ENCODE data around the gene GSK3B.
"Not testable (repeated sequence)": the region's sequence is repeated elsewhere in the genome, so short reads cannot be mapped to it uniquely, and the experiment has no call there.

Gene GSK3B

DNA sequence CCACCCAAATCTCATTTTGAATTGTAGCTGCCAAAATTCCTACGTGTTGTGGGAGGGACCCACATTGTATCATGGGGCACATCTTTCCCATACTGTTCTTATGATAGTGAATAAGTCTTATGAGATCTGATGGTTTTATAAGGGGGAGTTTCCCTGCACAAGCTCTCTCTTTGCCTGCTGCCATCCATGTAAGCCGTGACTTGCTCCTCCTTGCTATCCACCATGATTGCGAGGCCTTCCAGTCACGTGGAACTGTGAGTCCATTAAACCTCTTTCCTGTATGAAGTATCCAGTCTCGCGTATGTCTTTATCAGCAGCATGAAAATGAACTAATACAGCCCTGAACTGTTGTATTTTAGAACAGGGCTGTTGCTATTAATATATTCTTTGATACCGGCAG, 40.6 kb downstream of the GSK3B start:
- not testable (repeated sequence) for DNase-seq (ENCODE audit: low read depth in 2 of 2)

DNA sequence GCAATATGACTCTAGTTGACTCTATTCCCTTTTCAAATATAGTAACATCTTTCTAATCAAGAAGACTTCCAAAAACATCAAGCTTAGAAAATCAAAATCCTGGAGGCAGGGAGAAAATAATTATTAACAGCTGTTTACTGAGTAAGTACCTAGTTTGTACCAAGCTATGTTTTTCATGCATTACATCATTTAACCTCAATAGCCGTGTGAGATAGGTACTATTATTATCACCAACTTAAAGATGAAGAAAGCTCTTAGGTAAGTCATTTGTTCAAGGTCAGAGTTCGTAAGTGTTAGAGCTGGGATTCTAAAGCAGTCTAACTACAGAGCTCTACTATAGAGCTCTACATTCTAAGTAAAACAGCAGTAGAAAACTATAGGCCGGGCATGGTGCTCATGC, 41.6 kb downstream of the GSK3B start:
- no peak for DNase-seq (ENCODE audit: low read depth in 2 of 2)

DNA sequence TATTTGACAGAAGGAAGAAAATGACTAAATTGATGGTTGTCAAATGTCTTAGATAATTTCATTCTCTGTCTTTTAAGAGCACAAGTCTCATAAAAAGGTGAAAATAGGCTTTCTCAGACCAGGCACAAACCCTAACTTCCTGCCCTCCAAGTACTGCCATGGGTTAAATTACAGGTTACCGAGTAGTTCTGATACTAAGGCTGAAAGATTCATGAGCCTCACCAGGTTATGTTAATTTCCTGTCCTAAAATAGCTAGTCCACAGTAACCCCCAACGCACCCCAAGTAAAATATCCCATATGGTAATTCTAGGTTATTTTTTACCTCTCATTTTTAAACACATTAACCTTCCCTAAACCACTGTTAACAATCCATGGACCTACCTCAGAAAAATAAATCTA, 42.0 kb downstream of the GSK3B start:
- DNase-seq (ENCODE audit: low read depth in 2 of 2), result no peak

DNA sequence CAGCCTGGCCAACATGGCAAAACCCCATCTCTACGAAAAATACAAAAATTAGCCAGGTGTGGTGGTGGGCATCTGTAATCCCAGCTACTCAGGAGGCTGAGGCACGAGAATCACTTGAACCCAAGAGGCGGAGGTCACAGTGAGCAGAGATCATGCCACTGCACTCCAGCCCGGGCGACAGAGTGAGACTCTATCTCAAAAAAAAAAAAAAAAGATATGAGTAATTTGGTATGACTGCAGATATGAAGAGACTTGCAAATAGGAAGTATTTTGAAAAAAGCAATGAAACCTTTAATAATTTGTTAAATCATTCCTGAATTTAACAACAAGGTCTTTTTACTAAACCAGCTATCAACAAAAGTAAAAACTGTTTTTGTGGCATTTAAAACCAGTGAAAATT, 42.7 kb downstream of the GSK3B start:
- not testable (repeated sequence) for DNase-seq (ENCODE audit: low read depth in 2 of 2)

DNA sequence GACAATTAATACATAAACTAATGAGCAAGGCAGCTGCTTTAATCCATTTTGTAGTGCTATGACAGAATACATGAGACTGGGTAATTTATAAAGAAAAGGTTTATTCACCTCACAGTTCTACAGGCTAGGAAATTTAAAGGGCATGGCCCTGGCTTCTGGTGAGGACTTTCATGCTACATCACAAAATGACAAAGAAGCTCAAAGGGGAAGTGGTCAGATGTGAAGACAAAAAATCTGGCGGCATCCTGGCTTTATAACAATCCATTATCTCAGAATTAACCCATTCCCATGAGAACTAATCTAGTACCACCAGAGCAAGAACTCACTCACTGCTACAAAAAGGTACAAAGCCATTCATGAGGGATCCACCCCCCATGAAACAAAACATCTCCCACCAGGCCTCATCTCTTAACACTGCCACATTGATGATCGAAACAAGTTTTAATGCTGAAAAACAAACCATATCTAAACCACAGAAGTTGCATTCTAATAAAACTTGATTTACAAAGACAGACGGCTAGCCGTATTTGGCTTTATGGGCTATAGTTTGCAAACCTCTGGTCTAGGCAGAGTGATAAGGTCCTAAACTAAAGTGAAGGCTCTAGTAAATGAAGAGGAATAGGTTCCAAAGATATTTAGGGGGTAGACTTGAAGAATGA, 44.2 kb downstream of the GSK3B start:
- DNase-seq (ENCODE audit: low read depth in 2 of 2), result no peak

DNA sequence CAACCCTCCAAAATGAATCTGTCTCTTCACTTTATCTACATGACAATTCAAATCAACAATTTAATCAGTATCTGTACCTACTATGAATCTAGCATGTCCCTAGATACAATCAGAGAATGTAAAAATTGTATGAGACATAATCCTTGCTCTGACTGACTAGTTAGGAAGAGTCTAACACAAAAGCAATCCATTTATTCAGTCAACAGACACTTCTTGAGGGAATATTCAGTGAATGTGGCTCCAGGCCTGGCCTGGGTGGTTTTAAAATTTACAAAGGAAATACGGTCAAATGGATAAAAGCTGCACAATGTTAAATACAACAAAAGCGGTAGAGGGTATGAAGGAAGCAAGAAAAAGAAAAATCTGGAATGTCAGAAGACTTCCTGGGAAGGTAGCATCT, 45.2 kb downstream of the GSK3B start:
- DNase-seq (ENCODE audit: low read depth in 2 of 2), result no peak

DNA sequence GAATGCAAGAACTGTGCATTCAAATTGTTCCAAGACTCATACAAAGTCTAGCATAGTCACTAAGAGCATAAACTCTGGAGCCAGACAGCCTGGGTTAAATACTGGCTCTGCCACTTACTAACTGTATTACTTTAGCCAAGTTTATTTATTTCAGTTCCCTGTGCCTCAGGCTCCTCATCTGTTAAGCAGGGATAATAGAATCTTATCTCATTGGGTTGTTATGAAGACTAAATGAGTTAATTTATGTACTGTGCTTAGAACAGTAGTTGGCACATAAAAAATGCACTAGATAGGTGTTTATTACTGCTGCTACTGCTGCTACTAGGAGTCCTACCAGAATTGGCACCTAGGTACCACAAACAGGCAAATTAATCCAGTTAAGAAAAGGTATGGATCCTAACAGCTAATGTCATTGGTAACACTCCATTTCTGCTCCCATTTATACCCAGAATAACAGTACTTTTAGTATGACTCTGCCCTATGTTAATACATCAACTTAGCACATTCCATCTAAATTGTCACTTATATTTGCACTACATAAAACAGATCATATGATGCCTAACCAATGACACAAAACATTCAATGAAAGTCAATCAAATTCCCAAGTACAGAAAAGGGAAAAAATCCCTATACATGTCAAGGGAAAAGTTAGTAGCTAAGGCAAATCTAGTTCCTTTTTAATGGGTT, 45.7 kb downstream of the GSK3B start:
- no peak for DNase-seq (ENCODE audit: low read depth in 2 of 2)

DNA sequence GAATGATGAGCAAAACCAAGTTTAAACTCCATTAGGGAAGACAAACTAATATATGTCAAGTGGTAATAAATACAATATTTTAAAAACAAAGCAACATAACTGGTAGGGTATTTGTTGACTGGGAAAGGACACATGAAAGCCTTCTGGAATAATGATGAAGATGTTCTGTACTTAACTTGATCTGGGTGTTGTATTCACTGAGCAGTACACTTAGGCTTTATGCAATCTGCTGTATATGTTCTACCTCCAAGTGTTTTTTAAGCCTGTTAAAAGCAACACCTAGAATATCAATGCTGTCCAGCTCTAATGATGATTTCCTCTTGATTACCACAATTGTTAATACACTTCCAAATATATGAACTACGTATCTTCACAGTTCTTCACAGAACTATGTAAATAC, 46.6 kb downstream of the GSK3B start:
- no peak for DNase-seq (ENCODE audit: low read depth in 2 of 2)

DNA sequence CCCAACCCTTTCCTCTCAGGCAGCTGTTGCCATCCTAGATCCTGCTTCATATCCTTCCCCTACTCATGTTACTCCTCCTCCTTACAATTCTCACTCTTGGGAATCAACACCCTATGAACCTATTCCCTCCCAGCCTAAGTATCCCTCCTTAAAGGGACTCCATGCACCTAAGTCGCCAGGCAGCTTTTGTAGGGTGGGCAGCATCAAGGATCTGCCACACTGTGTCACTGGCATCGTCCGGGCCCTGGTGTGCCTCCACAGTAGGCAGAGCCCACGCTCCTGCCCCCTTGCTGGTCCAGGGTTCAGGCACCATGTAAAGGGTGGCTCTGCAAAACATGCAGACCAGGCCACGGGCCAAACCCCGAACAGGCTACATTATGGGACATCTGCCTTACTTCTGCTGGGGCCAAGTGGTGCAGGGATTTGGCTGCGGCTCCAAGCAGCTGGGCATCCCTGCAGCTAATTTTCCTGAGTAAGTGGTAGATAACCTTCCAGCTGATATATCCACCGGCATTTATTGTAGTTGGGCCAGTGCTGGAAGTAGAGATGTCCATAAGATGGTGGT, 53.4 kb downstream of the GSK3B start:
- DNase-seq (ENCODE audit: low read depth in 2 of 2), result no peak

DNA sequence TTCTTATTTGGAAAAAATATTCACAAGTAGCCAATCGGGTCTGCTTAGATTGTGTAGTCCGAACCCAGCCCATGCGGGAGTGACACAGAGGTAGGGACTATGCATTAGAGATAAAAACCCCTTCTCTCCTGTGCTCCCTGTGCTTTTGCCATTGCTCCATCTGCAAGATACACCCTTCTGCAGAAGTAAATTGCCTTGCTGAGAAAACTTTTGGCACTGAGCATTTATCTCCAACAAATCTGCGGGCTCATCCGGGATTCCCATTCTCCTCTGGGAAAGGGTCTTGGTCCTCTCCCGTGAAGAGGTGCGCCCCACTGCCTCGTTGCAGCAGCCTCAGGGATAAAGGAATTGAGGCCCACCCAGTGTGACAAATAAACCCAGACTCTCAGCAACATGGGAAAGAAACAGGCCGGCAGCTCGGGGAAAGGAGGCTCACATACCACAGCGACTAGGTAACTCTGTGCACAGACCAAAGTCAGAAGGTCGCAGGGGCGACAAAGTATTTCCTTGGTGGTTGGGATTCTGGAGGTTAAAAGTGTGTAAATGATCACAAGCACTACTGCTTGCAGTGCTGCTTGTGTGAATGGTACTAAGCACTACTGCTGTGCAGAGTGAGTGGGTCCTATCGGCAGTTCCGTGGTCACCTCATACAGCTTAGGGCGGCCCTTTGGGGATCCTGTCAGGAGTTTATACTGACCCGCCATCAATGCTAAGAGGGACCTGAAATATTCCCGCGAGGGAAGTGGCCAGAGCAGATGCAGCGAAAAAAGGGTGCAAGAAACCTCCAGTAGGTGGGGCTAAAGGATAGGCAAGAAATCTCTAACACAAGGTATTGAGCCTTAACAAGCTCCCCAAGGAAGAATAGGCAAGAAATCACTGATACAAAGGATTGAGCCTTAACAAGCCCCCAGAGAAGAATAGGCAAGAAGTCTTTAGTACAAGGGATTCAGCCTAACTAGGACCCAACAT, 54.3 kb downstream of the GSK3B start:
- DNase-seq (ENCODE audit: low read depth in 2 of 2), result no peak

DNA sequence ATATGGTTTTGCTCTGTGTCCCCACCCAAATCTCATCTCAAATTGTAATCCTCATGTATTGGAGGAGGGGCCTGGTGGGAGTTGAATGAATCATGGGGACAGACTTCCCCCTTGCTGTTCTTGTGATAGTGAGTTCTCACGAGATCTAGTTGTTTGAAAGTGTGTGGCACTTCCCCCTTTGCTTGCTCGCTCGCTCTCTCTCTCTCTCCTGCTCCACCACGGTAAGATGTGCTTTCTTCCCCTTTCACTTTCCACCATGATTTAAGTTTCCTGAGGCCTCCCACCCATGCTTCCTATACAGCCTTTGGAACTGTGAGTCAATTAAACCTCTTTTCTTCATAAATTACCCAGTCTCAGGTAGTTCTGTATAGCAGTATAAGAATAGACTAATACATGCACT, 60.7 kb downstream of the GSK3B start:
- DNase-seq (ENCODE audit: low read depth in 2 of 2), result no peak

DNA sequence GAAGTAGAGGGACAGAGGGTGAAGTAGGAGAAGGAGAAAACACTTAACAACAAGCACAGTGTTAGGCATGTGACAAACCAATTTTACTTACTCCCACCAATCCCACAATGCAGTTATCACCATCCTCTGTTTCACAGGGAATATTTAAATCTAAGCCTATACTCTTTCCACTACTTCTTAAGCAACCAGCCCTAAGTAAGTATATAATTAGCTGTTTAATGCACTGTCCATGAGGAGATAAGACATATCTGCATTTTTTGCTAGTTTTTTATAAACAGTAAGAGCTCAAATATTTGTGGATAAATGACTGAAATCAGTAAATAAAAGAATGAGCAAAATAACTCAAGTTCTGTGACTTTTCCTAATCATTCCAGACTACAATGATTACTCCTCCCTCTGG, 62.7 kb downstream of the GSK3B start:
- no peak for DNase-seq (ENCODE audit: low read depth in 2 of 2)

DNA sequence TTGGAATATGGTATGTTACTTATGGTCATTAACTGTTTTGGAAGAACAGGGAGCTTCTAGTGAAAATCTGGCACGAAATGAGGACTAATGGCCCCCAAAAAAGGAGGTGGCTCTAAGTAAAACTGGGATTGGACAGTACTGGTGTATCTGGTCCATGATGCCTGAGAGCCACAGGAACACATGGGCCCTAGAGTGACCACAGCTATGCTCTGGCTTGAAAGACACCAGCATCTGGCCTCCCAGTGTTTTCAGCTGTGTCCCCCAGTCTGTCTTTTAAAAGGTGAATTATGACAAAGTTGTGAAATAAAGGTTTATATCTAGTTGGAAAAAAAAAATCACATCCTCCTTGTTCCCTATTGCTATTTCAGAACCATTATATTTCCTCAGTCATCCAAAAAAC, 64.5 kb downstream of the GSK3B start:
- DNase-seq (ENCODE audit: low read depth in 2 of 2), result no peak

DNA sequence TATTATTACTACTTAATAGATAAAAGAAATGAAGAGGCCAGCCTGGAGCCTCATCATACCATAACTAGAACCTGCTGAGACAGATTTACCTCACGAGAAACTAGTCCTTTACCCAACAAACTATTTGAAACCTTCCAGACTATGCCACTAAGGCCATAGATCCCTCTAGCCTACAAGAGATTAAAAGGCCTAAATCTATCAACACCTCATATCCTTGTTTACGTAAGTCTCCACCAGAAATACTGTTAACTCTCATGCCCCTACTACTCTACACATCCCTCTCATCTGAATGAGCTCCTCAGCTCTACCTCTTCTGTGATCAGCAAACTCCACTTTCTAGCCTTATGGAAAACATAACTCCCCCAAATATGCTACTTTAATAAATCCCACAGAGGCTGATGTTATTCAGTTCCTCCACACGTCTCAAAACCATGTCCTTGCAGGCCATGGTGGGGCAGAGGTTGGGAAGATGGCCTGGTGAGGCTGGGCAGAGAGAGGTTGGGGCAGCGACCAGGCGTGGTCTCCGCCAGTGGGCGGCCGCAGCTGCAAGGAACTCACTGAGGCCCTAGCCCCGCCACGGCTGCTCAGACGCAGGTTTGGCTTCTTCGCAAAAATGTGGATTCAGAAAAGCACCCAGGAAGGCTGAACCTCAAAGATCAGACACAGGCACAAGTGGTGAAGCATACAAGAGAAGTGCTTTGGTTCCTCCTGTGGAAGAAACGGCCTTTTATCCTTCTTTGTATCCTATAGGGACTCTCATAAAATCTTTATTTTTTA, 65.8 kb downstream of the GSK3B start:
- no peak for DNase-seq (ENCODE audit: low read depth in 2 of 2)

DNA sequence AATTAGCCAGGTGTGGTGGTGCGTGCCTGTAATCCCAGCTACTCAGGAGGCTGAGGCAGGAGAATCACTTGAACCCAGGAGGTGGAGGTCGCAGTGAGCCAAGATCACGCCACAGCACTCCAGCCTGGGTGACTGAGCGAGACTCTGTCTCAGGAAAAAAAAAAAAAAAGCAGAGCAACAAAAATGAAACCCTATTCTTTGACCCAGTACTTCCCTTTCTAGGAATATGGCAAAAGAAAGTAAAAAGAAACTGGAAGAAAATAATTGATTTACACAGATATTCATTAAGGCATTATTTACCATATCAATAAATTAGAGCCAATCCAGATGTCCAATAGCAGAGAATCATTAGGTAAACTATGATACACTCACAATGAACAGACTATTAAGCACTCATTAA, 67.0 kb downstream of the GSK3B start:
- DNase-seq (ENCODE audit: low read depth in 2 of 2), result no peak

DNA sequence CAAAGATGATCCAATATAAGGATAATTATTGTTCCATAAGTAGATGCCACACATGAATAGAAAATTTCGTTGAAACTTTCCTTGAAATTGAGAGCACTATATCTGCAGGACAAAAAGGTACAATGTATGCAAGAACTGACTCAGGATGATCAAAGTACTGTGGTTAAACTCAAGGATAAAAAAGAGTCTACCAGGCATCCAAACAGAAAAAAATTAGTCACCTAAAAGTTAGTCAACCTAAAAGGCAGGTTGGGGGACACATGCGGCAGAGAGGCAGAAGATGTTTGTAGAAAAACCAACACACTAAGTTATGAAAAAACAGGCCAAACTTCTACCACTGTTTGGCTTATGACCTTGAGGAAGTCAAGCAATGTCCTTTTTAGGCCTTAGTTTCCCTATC, 68.7 kb downstream of the GSK3B start:
- DNase-seq (ENCODE audit: low read depth in 2 of 2), result no peak

DNA sequence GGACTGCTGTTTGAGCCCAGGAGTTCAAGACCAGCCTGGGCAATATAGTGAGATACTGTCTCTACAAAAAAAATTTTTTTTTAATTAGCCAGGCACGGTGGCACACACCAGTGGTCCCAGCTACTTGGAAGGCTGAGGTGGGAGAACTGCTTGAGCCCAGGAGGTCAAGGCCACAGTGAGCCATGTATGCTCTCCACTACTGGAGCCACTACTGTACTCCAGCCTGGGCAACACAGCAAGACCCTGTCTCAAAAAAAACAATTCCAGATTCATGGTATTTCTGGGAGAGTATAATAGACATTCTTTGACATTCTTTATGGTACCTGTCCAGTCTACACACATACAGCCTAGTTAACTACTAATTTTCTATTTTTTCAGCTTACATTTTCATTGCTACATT, 70.1 kb downstream of the GSK3B start:
- no peak for DNase-seq (ENCODE audit: low read depth in 2 of 2)

DNA sequence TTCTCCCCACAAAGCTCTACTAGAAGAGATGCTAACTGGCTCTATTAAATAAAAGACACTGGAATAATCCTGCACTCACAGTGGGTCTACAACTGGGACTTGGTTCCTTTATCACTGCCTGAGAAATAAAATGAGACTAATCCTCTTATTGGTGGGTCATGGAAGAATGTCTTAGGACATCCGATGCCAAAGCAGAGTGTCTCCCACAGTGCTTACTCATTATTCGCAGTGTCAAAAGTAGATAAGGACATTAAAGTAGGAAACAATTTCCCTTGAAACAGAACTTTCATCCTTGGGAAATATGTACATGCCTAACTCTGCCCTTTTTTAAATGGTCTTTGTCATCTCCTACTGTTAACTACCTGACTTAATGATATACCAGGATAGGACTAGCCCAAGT, 71.5 kb downstream of the GSK3B start:
- DNase-seq (ENCODE audit: low read depth in 2 of 2), result no peak

DNA sequence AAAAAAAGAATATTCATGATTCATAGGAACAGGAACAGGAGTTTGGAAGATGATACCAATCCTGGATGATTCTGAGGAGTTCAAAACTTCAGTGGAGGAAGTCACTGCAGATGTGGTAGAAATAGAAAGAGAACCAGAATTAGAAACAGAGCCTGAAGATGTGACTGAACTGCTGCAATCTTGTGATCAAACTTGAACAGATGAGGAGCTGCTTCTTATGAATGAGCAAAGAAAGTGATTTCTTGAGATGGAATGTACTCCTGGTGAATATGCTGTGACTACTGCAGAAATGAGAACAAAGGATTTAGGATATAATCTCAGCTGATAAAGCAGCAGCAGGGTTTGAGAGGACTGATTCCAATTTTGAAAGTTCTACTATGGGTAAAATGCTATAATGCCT, 72.7 kb downstream of the GSK3B start:
- no peak for DNase-seq (ENCODE audit: low read depth in 2 of 2)

DNA sequence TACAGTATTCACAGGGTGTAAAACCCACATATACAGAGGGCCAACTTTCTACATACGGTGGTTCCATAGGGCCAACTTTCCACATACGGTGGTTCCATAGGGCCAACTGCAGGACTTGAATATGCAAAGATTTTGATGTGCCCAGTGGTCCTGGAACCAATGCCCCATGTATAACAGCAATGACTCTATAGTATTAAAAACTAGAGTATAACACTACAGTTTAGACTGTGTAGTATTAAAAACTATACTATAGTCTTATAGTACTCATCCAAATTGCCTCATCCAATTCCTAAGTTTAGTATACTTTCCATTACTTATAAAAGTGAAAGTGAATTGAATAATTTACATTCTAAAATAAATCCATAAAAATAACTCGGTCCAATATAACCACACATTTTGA, 75.9 kb downstream of the GSK3B start:
- DNase-seq (ENCODE audit: low read depth in 2 of 2), result no peak

DNA sequence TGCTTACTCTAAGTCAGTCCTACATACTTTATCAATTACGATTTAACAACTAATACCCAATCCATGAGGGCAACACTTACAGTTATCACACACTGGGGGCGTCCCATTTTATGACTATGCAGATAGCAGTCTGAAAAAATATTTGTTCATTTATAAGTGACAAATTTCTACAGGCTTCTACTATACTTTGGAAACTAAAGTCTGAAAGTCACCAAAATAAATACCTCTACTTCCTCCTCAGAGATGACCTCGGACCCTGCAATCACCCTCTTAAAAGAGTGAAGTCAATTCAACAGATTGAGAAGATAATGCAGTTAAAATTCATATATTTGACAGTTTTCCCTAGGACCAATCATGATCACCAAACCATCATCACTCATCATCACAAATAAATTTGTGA, 76.6 kb downstream of the GSK3B start:
- DNase-seq (ENCODE audit: low read depth in 2 of 2), result no peak

DNA sequence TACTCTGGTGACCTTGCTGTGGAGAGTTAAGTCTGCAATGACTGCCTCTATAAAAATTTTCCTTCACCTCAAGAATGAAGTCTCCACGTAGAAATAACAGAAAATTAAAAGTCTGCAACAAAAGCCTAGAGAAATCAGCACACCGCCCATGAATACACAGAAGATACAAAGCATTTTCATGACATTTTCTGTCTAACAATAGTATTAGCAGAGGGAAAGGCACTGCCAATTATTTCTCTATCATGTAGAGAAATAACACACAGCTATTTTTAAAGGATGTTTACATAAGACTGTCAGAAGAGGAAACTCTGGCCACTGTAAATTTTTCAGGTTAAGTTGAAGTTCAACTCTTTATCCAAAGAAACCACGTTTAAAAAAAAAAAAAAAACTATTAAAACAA, 80.8 kb downstream of the GSK3B start:
- no peak for DNase-seq (ENCODE audit: low read depth in 2 of 2)
